GM19324 (cell line): ENCODE measurements around the gene CRIP2.

Source experiments
- ATAC-seq: cut with Tn5 transposase; IDR thresholded peaks from one replicate; pipeline ENCODE4 v1.9.1; 2021; ENCODE audit warnings: mild to moderate bottlenecking, moderate library complexity; ENCODE audit not compliant: unreplicated experiment, low FRiP score

Gene CRIP2

DNA sequence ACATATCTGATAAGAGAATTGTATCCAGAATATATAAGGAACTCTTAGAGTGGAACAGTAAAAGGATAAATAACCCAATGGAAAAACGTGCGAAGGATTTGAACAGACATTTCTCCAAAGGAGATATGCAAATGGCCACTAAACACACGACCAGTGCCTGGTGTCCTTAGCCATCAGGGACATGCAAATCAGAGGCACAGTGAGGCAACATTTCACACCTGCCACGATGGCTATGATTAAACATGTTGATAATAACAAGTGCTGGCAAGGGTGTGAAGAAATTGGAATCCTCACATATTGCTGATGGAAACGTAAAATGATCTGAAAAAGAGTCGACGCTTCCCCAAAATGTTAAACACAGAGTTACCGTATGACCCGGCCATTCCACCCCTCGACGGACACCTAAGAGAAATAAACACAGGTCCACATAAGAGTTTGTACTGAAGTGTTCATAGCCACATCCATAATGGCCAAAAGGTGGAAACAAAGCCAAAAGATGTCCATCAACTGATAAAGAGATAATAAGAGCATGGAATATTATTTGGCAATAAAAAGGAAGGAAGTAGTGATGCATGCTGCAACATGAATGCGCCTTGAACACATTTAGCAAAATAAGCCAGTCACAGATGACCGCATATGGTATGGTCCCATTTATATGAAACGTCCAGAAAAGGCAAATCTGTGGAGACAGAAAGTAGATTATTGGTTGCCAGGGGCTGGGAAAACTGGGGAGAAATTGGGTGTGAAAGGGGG is 45.5 kb downstream of the CRIP2 start:
- ATAC-seq: no peak

DNA sequence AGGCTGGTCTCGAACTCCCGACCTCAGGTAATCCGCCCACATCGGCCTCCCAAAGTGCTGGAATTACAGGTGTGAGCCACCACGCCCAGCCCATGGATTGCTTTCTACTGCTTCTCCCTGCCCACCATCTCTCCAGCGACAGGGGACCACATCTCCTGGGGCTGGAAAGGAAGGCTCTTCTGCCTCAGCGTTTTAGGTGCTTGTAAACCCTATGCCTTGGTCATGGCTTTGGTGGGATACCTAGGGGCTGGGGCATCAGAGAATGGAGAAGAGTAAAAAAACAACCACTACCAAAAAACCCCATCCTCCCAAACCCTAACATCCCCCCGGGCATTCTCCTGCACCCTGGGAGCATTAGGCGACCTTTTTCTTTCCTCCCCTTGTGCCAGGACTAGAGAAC is 50.7 kb downstream of the CRIP2 start:
- no peak for ATAC-seq

DNA sequence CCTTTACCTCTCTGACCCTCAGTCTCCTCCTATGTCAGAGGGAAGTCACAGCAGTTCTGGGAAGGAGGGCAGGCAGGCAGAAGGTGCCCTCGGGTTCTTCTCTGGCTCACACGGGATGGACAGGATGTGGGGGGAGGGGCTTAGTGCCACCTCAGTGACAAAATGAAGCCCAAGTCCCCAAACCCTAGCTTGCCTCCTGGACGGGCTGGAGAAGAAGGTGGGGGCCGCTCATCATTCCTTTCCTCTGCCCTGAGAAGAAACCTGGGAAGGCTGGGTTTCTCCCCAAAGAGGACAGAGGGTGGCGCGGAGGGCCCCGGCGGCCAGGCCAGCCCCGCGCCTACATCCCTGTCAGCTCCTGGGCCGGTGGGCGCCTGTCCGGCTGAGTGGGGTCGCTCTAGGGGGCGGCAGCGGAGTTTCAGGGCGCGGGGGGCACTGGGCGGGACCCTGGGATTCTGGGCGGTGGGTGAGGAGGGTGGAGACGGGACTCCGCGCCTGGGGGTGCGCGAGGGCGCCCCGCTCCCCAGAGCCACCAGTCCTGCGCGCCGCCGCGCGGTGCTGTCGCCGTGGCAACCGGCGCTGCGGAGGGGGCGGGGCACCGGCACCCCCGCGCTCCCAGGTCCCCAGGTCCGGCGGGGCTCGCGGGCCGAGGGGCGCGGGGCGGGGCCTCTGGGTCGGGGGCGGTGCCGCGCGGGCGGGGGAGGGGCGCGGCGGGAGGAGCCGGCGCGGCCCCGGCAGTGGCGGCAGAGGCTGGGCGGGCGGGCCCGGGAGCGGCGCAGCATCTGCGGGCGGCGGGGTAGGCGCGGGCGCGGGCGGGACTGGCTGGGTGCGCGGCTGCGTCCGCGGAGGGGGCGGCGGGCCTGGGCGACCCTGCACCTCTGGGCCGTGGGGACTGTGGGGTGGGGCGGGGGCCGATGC is 51.5 kb downstream of the CRIP2 start, which contains the start of gene TMEM121:
Gene TMEM121, plus strand, starts transcription at position 723 of the 915 bp plus-strand sequence. CDS start 2,252 bp downstream, outside the sequence.
- no peak for ATAC-seq

DNA sequence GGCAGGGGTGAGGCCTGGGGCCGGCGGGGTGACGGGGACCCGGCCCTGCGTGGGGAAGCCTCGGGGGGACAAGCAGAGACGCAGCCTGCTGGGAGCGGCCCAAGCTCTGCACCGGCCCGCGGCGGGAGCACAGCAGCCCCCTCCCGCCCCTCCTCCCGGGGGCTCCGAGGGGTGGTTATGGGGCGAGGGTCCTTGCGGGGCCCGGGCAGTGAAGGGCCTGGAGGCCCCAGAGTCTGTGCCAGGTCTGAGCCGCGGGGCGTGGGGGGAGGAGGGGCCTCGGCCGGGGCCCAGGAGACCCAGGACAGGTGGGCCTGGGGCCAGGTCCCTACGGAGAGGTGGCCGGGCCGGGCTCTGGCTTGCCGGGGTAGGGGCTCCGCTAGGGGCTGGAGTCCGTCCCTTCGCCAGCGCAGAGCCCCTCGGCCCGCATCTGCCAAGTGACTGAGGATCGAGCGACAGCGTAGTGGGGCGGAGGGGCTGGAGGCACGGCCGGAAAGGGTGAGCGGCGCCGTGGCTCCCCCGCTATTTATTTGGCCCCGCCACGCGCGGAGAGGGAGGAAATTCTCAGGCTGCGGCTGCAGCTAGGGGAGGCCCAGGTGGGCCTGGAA is 52.3 kb downstream of the CRIP2 start:
- no peak for ATAC-seq

DNA sequence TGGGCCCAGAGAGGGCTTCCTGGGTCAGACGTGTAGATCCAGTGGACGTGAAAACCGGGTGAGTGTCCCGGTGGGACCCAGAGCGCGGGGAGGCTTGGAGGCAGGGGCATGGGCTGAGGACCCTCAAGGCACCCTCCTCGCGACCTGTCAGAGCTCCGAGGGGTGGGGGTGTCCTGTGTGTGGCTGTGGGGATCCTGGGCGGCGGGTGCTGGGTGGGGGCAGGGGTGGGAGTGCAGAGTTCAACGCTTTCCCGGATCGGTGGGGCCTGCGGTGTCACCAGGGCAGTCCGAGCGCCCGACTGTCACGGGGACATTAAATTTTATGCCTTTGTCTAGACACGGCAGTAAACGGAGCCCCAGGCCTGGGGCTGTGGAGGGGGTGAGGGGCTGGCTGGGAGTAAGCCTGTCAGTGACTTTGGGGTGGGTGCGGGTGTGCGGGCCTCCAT is 52.8 kb downstream of the CRIP2 start:
- no peak for ATAC-seq

DNA sequence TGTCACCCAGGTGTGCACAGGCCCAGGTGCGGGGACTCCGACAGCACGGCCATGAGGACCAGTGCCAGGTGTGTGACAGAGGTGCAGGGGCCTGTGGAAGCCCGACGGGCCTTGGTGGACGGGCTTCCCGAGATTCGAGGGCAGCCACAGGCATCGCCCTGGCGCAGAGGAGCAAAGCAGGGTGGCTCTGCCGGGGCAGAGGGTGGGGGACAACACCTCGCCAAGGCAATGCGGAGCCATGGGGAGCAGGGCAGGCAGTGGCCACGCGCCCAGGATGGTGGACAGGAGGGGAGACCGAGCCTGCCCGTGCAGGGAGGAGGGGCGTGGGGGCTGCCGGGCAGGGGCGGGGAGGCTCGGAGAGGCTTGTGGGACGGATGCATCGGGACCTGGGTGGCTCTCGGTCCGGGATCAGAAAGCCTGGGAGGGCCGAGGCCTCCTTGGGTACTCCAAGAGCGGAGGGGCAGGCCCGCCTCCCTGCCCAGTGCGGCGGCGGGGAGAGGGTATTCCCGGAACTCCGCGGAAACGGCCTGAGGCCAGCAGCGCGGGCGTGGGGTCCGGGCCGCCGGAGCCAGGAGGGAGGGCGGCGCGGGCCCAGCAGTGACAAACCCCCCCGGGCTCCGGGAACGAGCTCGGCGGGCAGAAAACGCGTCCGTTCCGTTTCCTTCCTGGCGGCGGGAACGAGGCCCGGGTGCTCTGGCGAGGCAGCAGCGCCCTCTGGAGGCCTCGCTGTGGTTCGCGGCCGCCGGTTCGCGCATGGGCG is 53.4 kb downstream of the CRIP2 start:
- no peak for ATAC-seq

DNA sequence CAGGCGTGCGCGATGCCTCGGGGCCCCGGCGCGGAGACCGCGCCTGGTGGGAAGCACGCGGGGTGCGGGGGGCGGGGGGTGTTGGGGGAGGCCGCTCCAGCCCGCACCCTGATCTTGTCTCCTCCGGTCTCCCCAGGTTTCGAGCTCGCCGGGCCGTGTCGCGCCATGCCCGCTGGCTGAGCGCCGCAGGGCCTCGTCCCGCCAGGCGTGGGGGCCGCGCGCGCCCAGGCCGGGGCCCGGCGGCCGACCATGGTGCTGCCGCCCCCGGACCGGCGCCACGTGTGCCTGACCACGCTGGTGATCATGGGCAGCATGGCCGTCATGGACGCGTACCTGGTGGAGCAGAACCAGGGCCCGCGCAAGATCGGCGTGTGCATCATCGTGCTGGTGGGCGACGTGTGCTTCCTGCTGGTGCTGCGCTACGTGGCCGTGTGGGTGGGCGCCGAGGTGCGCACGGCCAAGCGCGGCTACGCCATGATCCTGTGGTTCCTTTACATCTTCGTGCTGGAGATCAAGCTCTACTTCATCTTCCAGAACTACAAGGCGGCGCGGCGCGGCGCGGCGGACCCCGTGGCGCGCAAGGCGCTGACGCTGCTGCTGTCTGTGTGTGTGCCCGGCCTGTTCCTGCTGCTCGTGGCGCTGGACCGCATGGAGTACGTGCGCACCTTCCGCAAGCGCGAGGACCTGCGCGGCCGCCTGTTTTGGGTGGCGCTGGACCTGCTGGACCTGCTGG is 54.1 kb downstream of the CRIP2 start:
- no peak for ATAC-seq

DNA sequence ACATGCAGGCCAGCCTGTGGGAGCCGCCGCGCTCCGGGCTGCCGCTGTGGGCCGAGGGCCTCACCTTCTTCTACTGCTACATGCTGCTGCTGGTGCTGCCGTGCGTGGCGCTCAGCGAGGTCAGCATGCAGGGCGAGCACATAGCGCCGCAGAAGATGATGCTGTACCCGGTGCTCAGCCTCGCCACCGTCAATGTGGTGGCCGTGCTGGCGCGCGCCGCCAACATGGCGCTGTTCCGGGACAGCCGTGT is 54.6 kb downstream of the CRIP2 start:
- ATAC-seq: no peak
